ENCODE results near the gene PGBD5.

PGBD5 gene

DNA sequence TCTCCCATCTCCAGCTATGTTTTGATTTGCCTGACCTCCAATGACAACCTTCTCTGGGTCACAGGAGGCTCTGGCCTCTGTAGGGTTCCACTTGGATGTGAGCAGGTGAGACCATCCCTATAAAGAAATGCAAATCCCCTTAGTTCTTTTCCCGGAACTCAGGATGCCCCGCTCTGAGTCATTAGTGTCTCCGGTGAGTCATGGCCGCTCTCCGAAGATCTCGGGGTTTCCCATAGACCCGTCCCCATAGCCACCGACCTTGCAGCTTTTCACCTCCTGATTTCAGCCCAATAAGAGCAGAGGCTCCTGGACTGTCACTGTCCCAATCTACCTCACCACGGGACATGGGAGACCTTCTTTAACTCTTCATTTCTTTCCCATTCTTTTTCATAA is 98.2 kb downstream of the PGBD5 start:
- DNase-seq (ENCODE audit: low read depth), result no peak
- TF ChIP-seq CTCF (IDR thresholded peaks at IDR 0.05; ENCODE audit: low read depth, low read length, missing control alignments), result no peak
- no peak overlapping the region for H3K4me3 ChIP-seq (ENCODE audit: low read depth, low read length)

- no peak overlapping the region for H3K4me3 ChIP-seq (ENCODE audit: low read depth, low read length)
- no peak for DNase-seq (ENCODE audit: low read depth)
- TF ChIP-seq CTCF (IDR thresholded peaks at IDR 0.05; ENCODE audit: low read depth, low read length, missing control alignments), result no peak
Measured at GRCh38 chr1:230326971-230327891, 98.9 kb downstream of the PGBD5 start.

- TF ChIP-seq CTCF (IDR thresholded peaks at IDR 0.05; ENCODE audit: low read depth, low read length, missing control alignments), result no peak
- no peak for DNase-seq (ENCODE audit: low read depth)
Measured at GRCh38 chr1:230323686-230324085, 102.4 kb downstream of the PGBD5 start.

DNA sequence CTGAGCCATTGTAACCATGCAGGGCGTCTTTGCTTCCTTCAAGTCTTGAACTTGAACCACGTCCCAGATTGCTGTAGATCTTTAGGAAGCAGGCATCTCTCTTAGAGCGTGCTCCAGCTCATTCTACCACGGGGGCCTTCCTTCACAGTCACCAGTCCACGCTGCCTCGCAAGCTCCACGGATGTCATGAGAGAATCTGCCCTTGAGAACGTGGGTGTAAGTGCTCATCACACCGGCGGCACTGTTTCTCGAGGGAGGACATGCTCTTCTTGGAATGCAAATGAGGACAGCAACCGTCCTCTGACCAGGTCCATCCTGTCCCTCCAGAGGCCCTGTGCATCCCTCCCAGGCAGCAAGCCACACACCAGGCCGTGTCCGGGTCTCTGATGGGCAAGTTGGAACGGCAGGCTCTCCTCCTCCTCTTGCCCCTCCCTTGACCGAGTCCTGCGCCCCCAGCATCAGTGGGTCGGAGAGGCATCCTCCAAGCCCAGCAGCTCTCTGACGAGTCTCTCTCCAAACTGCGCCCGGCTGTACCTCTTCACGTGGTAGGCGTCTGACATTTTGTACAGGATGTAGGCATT is 103.1 kb downstream of the PGBD5 start:
- no peak for DNase-seq (ENCODE audit: low read depth)
- no peak overlapping the region for H3K4me3 ChIP-seq (ENCODE audit: low read depth, low read length)
- no peak for TF ChIP-seq CTCF (IDR thresholded peaks at IDR 0.05; ENCODE audit: low read depth, low read length, missing control alignments)

More at GRCh38 chr1:230323686-230324085, 102.4 kb downstream of the PGBD5 start:
- H3K4me3 ChIP-seq (ENCODE audit: low read depth, low read length), result no peak overlapping the region

DNA sequence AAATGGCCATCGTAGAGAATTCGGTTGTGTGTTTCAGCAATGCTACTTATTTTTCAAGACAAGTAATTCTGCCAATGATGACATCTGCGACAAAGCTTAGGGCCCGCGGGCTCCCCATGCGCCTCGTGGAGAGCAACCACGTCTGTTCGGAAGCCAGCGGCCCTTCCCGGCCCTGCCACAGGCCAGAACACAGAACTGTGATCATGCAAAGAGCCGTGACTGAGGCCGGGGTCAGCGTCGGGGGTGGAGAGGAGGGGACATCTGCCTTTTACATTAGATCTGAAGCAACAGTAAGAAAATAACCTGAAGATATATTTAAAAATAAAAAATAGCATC is 103.7 kb downstream of the PGBD5 start:
- DNase-seq (ENCODE audit: low read depth), result no peak
- no peak for TF ChIP-seq CTCF (IDR thresholded peaks at IDR 0.05; ENCODE audit: low read depth, low read length, missing control alignments)
- no peak overlapping the region for H3K4me3 ChIP-seq (ENCODE audit: low read depth, low read length)

- H3K4me3 ChIP-seq (ENCODE audit: low read depth, low read length), result no peak overlapping the region
- DNase-seq (ENCODE audit: low read depth), result no peak
- TF ChIP-seq CTCF (IDR thresholded peaks at IDR 0.05; ENCODE audit: low read depth, low read length, missing control alignments), result no peak
Measured at GRCh38 chr1:230321741-230322420, 104.3 kb downstream of the PGBD5 start.

Data from GM12864 (cell line).